ENCODE measurements around the gene TIMM22.

GRCh38 chr17:948284-948852, 48.6 kb upstream of the TIMM22 start:
- TF ChIP-seq PRDM4 (tag by site-specific recombination; IDR thresholded peaks at IDR 0.05) (no peak), ZBTB8A (tag by site-specific recombination; IDR thresholded peaks at IDR 0.05) (no peak), ZNF571 (tag by site-specific recombination; IDR thresholded peaks at IDR 0.05) (no peak), ZNF654 (tag by site-specific recombination; IDR thresholded peaks at IDR 0.05; ENCODE audit: low read depth) (no peak), SETDB1 (IDR thresholded peaks at IDR 0.05; ENCODE audit: insufficient read length, low read length) (no peak), ZNF274 (IDR thresholded peaks at IDR 0.05; ENCODE audit: low read length) (no peak), ZNF274 (tag by site-specific recombination; IDR thresholded peaks at IDR 0.05; ENCODE audit: borderline replicate concordance) (no peak), ZNF366 (tag by site-specific recombination; conservative IDR thresholded peaks at IDR 0.05) (no peak), ZNF24 (tag by site-specific recombination; IDR thresholded peaks at IDR 0.05) (no peak), TCF7L2 (IDR thresholded peaks at IDR 0.05; ENCODE audit: borderline replicate concordance, low read depth, low read length) (no peak)
- TF ChIP-seq, protein P1, sequence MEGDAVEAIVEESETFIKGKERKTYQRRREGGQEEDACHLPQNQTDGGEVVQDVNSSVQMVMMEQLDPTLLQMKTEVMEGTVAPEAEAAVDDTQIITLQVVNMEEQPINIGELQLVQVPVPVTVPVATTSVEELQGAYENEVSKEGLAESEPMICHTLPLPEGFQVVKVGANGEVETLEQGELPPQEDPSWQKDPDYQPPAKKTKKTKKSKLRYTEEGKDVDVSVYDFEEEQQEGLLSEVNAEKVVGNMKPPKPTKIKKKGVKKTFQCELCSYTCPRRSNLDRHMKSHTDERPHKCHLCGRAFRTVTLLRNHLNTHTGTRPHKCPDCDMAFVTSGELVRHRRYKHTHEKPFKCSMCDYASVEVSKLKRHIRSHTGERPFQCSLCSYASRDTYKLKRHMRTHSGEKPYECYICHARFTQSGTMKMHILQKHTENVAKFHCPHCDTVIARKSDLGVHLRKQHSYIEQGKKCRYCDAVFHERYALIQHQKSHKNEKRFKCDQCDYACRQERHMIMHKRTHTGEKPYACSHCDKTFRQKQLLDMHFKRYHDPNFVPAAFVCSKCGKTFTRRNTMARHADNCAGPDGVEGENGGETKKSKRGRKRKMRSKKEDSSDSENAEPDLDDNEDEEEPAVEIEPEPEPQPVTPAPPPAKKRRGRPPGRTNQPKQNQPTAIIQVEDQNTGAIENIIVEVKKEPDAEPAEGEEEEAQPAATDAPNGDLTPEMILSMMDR (tag by site-specific recombination; IDR thresholded peaks at IDR 0.05), result no peak

Measured in HEK293 (cell line).